Measurements from ENCODE around the gene MAP6D1. TPM values are rescaled to one million over a fixed set of nuclear protein-coding genes. Genes with fewer than 3 reads are reported as not detected.

MAP6D1 gene
- total and polyA plus RNA-seq, 2 donors (not counting 1 experiment from before 2014, with no cell fraction given), result 0.46 to 4.2 TPM

DNA sequence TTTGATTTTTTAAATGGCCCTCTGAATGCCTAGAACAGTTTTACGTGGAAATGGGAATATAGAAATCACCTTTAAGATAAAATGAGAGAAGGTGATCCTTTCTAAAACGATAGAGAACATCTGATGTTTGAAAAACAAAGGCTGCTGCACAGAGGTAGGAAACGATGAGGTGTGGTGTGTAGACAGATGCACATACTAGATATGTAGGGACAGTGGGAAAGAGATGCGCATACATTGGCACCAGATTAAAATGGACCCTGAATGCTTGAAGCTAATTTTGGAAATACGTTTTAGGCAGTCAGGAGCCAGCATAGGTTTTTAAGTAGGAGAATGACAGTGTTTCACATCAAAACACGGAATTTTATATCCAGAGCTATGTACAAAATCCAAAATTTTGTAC lies 29.0 kb downstream of the MAP6D1 start:
- H3K4me3 Mint-ChIP-seq, result no peak overlapping the region
- H3K4me1 Mint-ChIP-seq, result no peaks in the 10 kb centered on the region
- 97% methylated on average over 3 of the region's 6 CpGs for WGBS (ENCODE audit: insufficient coverage)
- Histone ChIP-seq H3K27me3 (replicated peaks in 1 of 4; ENCODE audit: control extremely low read depth in 1 of 4, control insufficient read depth in 3 of 4, insufficient read depth in 4 of 4, low read length in 3 of 4) (no peaks in the 10 kb centered on the region), H3K4me1 (ENCODE audit: control insufficient read depth in 2 of 2, insufficient read depth in 2 of 2, low read length in 2 of 2) (no peaks in the 10 kb centered on the region), H3K9ac (ENCODE audit: low read length) (no peak overlapping the region), H3K36me3 (replicated peaks in 1 of 2; ENCODE audit: control extremely low read depth in 1 of 2, control insufficient read depth in 1 of 2, extremely low read depth in 1 of 2, insufficient read depth in 2 of 2, low read length in 1 of 2) (peaks cover 0 to 48% of the 10 kb centered on the region in 2 experiments), H2AFZ (ENCODE audit: insufficient read depth, low read depth, low read length, poor library complexity, severe bottlenecking) (no peak overlapping the region), H3K4me3 (ENCODE audit: control extremely low read depth in 1 of 5, extremely low read depth in 1 of 5, insufficient read depth in 1 of 5, low read depth in 2 of 5, low read length in 4 of 5) (no peak overlapping the region), H3K27ac (ENCODE audit: low read length in 2 of 2) (no peak overlapping the region), H3K4me2 (replicated peaks; ENCODE audit: low read depth, low read length, poor library complexity, severe bottlenecking) (no peak overlapping the region), H3K9me3 (ENCODE audit: control extremely low read depth in 1 of 3, control insufficient read depth in 2 of 3, insufficient read depth in 1 of 3, low read length in 2 of 3) (no peaks in the 10 kb centered on the region), H3K79me2 (ENCODE audit: control insufficient read depth, insufficient read depth, low read length) (no peaks in the 10 kb centered on the region), H4K20me1 (ENCODE audit: control insufficient read depth, insufficient read depth, low read length, poor library complexity, severe bottlenecking) (no peaks in the 10 kb centered on the region)
- intact Hi-C loops (cut with micrococcal nuclease), result no loop called here
- POLR2A ChIA-PET, result no interaction called here
- no peak overlapping the region for H3K27ac Mint-ChIP-seq
- no peak for ATAC-seq (ENCODE audit: low read depth)
- H3K9me3 Mint-ChIP-seq (ENCODE audit: insufficient read depth), result no peaks in the 10 kb centered on the region
- CTCF ChIA-PET, result no interaction called here
- no peak for DNase-seq
- TF ChIP-seq, protein P1, sequence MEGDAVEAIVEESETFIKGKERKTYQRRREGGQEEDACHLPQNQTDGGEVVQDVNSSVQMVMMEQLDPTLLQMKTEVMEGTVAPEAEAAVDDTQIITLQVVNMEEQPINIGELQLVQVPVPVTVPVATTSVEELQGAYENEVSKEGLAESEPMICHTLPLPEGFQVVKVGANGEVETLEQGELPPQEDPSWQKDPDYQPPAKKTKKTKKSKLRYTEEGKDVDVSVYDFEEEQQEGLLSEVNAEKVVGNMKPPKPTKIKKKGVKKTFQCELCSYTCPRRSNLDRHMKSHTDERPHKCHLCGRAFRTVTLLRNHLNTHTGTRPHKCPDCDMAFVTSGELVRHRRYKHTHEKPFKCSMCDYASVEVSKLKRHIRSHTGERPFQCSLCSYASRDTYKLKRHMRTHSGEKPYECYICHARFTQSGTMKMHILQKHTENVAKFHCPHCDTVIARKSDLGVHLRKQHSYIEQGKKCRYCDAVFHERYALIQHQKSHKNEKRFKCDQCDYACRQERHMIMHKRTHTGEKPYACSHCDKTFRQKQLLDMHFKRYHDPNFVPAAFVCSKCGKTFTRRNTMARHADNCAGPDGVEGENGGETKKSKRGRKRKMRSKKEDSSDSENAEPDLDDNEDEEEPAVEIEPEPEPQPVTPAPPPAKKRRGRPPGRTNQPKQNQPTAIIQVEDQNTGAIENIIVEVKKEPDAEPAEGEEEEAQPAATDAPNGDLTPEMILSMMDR (IDR thresholded peaks at IDR 0.05), result no peak
- no peak for TF ChIP-seq EZH2 (IDR thresholded peaks at IDR 0.05; ENCODE audit: borderline replicate concordance, insufficient read depth, low read depth, low read length, poor library complexity, severe bottlenecking)
- H3K27me3 Mint-ChIP-seq, result no peaks in the 10 kb centered on the region

DNA sequence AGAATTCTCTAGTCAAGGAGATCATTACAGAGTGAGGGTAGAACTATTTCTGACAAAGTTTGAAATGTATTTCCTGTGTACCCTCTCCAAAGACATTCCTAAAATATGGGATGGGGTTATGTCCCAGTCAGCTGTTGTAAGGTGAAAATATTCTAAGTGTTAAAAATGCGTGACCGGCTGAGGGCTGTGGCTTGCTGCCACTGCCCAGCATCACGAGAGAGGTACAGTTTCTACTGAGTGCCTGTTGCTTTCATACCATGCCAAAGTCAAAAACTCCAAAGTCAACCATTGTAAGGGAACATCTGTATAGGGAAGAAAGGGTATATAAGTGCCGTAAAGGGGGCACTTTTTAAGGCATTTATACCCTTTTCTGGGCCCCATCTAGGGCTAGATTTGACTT lies 30.9 kb downstream of the MAP6D1 start:
- H3K4me3 ChIP-seq (ENCODE audit: control extremely low read depth in 1 of 5, extremely low read depth in 1 of 5, insufficient read depth in 1 of 5, low read depth in 2 of 5, low read length in 4 of 5), result no peak overlapping the region
- no peak for DNase-seq
- POLR2A ChIA-PET, result no interaction called here
- 100% methylated on average over 1 of the region's 4 CpGs for WGBS (ENCODE audit: insufficient coverage)
- intact Hi-C loops (cut with micrococcal nuclease), result no loop called here
- no peak overlapping the region for H3K27ac ChIP-seq (ENCODE audit: low read length in 2 of 2)
- Mint-ChIP-seq H3K4me1 (no peaks in the 10 kb centered on the region), H3K9me3 (ENCODE audit: insufficient read depth) (no peaks in the 10 kb centered on the region), H3K4me3 (no peak overlapping the region), H3K27ac (no peak overlapping the region), H3K27me3 (no peaks in the 10 kb centered on the region)
- H4K20me1 ChIP-seq (ENCODE audit: control insufficient read depth, insufficient read depth, low read length, poor library complexity, severe bottlenecking), result no peaks in the 10 kb centered on the region
- H3K9ac ChIP-seq (ENCODE audit: low read length), result no peak overlapping the region
- no peak for ATAC-seq (ENCODE audit: low read depth)
- peaks cover 6 to 49% of the 10 kb centered on the region in 2 experiments for H3K36me3 ChIP-seq (replicated peaks in 1 of 2; ENCODE audit: control extremely low read depth in 1 of 2, control insufficient read depth in 1 of 2, extremely low read depth in 1 of 2, insufficient read depth in 2 of 2, low read length in 1 of 2)
- H2AFZ ChIP-seq (ENCODE audit: insufficient read depth, low read depth, low read length, poor library complexity, severe bottlenecking), result no peak overlapping the region
- no peaks in the 10 kb centered on the region for H3K27me3 ChIP-seq (replicated peaks in 1 of 4; ENCODE audit: control extremely low read depth in 1 of 4, control insufficient read depth in 3 of 4, insufficient read depth in 4 of 4, low read length in 3 of 4)
- no peaks in the 10 kb centered on the region for H3K9me3 ChIP-seq (ENCODE audit: control extremely low read depth in 1 of 3, control insufficient read depth in 2 of 3, insufficient read depth in 1 of 3, low read length in 2 of 3)
- H3K4me1 ChIP-seq (ENCODE audit: control insufficient read depth in 2 of 2, insufficient read depth in 2 of 2, low read length in 2 of 2), result no peaks in the 10 kb centered on the region
- no peak overlapping the region for H3K4me2 ChIP-seq (replicated peaks; ENCODE audit: low read depth, low read length, poor library complexity, severe bottlenecking)
- no peaks in the 10 kb centered on the region for H3K79me2 ChIP-seq (ENCODE audit: control insufficient read depth, insufficient read depth, low read length)
- CTCF ChIA-PET, result no interaction called here
- TF ChIP-seq, protein P1 (IDR thresholded peaks at IDR 0.05), result no peak
- TF ChIP-seq EZH2 (IDR thresholded peaks at IDR 0.05; ENCODE audit: borderline replicate concordance, insufficient read depth, low read depth, low read length, poor library complexity, severe bottlenecking), result no peak
